Stimulated activated CD4-positive, alpha-beta T cell treated with anti-CD3 and anti-CD28 coated beads, Interleukin-1b, Interleukin-23, amount 100 ng/mL, for 48 hours (primary cell): Measurements from ENCODE around the gene NAB2.
"Not testable (repeated sequence)": the region's sequence is repeated elsewhere in the genome, so short reads cannot be mapped to it uniquely, and the experiment has no call there.

ENCODE experiments used
- DNase-seq: peaks from one replicate; pipeline ENCODE4 v3.0.0-alpha.2; 2020

Gene NAB2

DNA sequence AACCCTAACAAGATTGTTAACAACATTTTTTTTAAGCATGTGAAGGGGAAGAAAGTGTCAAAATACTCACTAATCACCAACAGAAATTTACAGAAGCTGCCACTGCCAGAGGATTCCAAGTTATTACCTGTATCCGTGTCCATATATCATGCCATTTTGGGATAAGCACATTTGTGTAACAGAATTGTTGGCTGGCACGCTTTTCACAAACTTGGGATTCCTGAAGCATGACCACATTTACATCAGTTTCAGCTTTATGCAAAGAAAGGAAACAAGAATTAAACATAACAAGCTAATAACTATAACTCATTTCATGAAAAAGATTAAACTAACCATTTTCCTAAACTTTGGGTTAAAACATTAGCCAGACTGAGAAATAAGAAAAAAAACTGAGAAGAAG is 16.3 kb upstream of the NAB2 start:
- no peak for DNase-seq

DNA sequence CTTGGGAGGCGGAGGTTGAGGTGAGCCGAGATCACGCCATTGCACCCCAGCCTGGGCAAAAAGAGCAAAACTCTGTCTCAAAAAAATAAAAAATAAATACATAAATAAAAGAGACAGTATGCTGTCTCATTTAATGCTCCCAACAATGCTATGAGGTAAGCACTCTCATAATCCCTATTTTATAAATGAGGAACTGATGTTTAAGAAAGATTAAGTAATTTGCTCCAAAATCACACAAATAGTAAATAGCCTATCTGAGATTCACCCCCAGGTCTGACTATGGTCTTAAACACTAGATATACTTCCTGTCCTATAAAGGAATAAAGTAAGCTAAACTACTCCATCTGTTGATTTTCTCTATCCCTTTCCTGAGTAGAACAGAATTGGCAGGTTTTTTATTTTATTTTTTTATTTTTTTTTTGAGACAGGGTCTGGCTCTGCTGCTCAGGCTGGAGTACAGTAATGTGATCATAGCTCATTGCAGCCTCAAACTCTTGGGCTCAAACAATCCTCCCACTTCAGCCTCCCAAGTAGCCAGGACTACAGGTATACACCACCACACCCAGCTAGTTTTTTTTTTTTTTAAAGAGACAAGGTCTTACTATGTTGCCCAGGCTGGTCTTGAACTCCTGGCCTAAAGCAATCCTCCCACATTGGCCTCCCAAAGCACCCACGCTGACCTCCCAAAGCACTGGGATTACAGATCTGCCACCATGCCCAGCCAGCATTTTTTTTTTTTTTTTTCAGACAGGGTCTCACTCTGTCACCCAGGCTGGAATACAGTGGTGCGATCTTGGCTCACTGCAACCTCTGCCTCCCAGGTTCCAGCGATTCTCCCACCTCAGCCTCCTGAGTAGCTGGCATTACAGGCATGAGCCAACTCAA is 15.1 kb upstream of the NAB2 start:
- not testable (repeated sequence) for DNase-seq

DNA sequence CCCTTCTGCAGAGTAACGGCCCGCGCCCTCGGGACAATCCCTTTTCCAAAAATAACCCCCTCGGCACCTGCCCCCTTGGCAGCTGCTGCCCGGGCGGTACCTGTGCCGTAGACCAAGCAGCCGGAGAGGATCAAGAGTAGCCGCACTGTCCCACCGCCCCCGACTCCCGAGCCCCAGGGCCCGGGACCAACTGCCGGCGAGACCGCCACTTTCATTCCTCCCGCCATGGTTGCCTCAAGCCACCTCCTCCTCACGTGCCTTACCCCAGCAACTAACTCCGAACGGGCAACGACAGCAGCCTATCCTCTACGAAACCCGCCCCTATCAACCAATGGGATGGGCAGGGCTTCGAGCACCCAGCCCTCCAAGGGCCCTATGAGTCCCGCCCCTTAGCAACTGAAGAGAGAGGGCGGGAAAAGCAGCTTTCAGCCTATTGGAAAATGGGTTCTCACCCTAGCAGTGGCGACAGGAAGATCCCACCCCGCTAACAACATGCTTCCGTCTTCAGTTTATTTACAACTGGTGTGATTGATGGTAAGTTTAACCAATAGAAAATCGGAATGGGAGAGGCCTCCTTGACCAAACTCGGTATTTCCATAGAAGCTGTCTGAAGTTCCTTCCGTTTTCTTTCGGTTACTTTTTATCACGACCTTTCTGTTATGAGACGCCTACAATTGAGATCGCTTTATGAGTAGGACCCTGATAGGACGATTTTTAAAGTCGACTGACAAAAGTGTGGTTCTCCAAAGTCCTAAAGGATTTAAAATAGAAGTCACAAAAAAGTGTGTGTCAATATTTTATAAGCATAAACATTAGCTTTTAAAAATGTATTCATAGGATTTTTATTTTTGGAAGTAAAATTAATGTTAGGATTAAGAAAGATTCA is 10.2 kb upstream of the NAB2 start, which contains the start of gene NEMP1:
NEMP1 (minus strand) TSS at position 273 of the 886 bp plus-strand sequence; CDS start at position 227, 46 bp downstream.
- DNase-seq: peak; percentile 98

DNA sequence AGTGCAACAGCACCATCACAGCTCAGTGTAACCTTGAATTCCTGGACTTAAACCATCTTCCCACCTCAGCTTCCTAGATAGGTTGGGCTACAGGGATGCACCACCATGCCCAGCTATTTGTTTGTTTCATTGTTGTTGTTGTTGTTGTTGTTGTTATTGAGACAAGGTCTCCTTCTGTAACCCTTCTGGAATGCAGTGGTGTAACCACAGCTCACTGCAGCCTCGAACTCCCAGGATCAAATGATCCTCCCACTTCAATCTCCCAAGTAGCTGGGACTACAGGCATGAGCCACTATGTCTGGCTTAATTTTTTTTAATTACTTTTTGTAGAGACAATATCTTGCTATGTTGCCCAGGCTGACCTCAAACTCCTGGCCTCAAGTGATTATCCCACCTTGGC is 9.1 kb upstream of the NAB2 start:
- DNase-seq: no peak

DNA sequence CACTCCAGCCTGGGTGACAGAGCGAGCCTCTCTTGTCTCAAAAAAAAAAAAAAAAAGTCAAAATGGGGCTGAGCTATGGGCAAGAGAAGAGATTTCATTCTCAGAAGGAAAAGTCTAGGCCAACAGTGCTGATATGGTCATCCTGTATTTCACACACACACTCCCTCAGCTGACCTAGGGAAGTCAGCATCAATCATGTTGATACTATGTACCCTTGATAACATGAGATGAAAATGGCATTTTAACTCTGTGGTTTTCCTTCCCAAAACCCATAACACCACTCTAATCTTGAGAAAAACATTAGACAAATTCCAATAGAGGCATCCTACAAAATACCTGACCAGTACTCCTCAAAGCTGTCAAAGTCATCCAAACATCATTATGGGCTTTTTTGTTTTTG is 8.1 kb upstream of the NAB2 start:
- no peak for DNase-seq

DNA sequence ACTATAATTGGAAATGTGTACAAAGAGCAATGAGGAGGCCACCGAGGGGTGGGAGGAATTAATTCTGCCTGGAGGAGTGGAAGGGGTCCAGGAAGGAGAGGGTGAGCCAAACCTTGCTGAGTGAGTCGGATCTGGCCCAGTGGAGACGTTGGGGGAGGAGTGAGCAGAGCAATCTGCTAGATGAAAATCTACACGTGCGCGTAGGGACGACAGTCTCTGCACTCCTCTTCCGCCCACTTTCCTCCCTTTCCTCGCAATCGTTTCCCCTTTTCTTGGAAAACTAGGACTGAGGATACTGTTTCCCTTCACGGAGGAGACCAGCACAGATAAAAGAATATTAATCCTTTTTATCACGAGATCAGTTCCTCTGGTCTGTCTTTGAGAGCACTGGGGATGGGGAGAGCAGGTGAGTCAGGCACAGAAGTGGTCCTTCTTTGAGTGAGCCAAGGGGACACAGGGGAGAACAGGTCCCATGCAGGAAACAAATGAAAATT is 2.9 kb upstream of the NAB2 start:
- peak; percentile 43 for DNase-seq

DNA sequence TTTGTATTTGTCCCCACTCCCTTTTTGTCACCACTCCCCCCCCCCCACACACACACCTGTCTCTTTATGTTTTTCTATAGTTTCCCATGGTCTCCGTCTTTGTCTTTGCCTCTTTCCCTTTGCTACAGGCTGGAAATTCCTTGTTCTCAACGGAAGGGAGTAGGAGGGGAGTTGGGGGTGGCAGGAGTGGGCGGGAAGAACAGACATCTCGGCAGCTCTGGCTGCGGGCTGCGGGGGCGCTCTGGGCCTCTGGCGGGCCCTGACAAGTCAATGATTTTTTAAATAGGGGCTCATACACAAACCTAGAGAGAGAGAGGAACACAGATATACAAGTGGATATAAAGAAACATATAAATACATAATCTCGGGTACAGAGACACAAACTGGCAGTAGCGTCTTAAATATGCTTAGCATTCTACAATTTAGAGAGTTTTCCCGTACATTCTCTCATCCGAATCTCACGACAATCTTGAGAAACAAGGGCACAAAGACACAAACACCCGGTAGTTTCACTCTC is 2.4 kb upstream of the NAB2 start:
- peak; percentile 37 for DNase-seq

GRCh38 chr12:57087010-57087690 is 1.8 kb upstream of the NAB2 start:
- peak; percentile 91 for DNase-seq

DNA sequence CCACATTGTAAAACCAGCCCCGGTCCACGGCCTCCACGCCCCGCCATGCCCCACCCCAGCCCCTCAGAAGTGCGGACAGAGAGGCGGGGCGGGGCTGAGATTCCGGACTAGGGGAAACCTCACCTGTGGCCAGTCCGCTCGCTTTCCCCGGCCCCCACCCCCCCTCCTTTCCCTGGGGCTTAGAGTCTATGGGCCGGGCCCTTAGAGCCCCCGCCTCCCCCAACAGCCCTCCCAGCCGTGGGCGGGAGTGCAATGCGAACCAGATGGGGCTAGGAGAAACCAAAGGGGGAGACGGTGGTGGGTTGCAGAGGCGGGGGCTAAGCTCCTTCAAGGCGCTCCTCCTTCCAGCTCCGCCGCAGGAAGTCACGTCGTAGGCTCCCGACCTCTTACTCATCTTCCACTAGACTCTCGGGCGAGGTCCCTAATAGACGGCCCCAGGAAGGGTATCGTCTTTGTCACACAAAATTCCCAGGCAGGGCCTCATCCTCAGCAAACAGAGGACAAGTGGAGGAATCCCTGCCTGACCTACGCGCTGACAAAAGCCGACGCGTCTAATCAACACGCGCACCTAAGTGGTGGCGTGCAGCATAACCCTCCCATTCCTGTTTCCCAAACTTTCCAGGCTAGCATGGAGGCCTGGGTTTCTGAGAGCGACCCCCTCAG is 1.1 kb upstream of the NAB2 start:
- DNase-seq: peak; percentile 85

DNA sequence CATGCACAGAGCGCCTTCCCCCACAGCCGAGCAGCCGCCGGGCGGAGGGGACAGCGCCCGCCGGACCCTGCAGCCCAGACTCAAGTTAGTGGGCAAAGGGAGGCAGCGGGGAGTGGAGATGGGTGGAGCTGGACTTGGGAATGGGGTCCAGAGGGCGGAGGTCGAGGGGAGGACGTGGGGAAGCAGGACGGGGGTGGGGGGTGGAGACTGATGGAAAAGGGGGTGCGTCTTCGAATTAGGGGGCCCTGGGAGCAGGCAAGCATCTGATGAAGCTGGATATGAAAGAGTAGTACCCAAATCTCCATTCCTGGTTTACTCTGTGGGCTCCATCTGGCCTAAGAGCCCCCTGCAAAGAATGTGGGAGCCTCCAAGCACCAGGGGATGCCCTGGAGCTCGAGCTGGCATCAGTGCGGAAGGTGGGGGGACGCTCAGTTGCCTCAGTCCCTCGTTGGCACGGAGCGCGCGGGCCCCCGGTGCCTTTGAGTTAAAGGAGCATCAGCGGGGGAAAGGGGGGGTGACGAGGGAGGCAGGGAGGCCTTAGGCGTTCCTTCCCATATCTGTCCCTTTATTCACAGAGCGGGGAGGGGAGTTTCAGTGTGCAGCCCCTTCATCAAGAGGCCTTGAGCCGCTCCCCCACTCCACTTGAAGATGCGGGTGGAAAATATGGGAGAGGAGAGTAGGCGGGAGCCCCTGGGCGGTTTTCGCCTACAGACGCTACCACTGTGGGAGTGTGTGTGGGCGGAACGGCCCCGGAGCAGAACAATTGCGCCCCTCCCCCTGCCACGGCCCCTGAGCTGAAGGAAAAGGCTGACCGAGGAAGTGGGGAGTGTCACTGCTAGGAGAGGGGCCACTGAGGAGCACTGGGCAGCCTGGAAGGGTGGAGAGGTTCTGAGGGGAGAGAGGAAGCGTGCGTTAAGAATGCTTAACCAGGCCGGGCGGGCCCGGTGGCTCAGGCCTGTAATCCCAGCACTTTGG is 644 bp downstream of the NAB2 start:
- DNase-seq: peak; percentile 55

DNA sequence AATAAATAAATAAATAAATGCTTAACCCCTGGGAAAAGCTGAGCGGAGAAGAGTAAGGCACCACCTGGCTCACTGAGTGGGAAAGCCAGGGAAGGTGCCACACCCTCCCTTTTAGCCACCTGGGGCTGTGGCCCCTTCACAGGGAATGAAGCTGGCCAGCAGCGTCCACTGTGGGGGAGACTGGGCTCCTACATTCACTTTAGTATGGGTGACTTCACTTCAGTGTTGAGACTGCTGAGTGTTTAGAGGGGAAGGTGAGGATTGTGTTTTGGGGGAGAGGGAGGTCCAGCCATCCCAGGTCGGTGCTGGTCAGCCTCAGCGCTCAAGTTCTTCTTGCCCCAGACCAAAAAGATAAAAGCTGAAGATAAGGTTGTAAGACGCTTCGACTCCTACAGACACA is 1.6 kb downstream of the NAB2 start:
- DNase-seq: no peak

DNA sequence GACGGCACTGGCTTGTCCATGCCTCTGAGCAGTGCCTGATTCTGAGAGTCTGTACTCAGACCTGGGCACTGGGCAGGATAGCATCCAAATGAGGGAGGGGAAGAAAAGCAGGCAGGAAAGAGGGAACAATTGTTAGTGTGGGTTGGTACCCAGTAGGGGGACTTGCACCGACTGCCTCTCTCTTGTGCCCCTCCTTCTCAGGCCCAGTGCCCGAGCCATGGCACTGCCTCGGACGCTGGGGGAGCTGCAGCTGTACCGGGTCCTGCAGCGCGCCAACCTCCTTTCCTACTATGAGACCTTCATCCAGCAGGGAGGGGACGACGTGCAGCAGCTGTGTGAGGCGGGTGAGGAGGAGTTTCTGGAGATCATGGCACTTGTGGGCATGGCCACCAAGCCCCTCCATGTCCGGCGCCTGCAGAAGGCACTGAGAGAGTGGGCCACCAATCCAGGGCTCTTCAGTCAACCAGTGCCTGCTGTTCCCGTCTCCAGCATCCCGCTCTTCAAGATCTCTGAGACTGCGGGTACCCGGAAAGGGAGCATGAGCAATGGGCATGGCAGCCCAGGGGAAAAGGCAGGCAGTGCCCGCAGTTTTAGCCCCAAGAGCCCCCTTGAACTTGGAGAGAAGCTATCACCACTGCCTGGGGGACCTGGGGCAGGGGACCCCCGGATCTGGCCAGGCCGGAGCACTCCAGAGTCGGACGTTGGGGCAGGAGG is 2.2 kb downstream of the NAB2 start:
- no peak for DNase-seq

DNA sequence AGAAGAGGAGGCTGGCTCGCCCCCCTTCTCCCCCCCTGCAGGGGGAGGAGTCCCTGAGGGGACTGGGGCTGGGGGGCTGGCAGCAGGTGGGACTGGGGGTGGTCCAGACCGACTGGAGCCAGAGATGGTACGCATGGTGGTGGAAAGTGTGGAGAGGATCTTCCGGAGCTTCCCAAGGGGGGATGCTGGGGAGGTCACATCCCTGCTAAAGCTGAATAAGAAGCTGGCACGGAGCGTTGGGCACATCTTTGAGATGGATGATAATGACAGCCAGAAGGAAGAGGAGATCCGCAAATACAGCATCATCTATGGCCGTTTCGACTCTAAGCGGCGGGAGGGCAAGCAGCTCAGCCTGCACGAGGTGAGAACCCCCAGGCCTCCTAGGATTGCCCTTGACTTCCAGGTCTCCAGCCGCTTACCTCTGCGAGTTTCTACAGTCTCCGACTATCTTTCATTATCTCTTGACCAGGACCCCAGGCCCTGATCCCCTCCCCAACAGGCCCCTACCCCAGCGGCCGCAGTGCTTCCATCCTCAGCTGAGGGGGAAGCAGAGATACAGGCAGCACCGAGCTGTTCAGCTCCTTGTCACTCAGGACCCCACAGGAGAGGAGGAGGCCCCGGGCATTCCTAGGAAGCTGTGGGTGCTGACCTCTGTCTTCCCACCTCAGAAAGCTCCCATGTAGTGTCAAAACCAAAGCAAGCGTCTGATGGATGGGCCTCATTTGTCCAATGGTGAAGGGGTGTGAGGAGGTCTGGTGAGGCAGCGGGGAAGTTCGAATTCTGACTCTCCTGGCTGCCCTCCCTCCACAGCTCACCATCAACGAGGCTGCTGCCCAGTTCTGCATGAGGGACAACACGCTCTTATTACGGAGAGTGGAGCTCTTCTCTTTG is 3.0 kb downstream of the NAB2 start:
- DNase-seq: no peak

DNA sequence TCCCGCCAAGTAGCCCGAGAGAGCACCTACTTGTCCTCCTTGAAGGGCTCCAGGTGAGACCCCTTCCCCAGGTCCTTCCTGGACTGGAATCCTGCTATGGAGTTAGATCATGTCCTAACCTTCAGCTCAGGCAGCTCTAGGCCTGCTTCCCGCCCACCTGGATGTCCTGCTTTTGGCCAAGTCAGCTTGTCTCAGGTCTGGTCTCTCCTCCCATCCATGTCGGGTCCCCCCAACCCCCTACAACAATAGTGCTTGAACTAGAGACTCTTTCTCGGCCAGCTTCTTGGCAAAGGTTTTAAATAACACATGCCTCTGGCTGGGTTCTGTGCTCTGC is 3.6 kb downstream of the NAB2 start:
- DNase-seq: no peak

- no peak for DNase-seq
Measured at GRCh38 chr12:57092876-57093414, 4.0 kb downstream of the NAB2 start.

DNA sequence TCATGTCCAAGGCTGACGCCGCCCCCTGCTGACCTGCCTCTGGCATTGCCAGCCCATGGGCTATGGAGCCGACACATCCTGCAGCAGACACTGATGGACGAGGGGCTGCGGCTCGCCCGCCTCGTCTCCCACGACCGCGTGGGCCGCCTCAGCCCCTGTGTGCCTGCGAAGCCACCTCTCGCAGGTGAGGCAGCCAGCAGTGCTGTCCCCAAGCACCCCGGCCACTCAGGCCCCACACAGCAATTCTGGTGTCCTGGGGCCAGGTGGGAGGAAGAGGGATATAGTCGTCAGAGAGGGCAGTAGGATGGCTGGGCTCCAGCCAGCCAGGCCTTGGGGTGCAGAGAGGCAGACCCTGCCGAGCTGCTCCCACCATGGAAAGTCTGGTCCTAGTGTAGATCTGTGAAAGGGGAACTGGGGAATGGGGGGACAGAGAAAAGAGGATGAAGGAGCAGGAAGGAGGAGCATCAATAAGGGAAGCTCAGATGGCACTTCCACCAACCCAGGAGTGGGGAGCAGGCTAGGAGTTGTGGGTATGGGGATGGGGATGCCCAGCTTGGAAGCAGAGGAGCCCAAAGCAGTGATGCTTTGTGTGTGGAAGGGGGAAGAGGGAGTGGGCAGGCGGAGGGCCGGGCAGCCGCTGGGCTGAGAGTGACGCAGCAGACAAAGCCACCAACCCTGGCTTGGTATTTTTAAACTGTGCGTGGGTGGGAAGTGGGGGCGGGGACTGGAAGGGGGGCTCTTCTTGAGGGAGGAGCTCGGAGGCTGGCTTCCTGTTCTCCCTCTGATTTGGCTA is 4.7 kb downstream of the NAB2 start:
- peak; percentile 64 for DNase-seq

- no peak for DNase-seq
Measured at GRCh38 chr12:57094208-57095160, 5.6 kb downstream of the NAB2 start.
